ENCODE results near the gene UVSSA.
A peak's percentile ranks its signal among the peaks of the same experiment; 100 is the strongest.

UVSSA gene

DNA sequence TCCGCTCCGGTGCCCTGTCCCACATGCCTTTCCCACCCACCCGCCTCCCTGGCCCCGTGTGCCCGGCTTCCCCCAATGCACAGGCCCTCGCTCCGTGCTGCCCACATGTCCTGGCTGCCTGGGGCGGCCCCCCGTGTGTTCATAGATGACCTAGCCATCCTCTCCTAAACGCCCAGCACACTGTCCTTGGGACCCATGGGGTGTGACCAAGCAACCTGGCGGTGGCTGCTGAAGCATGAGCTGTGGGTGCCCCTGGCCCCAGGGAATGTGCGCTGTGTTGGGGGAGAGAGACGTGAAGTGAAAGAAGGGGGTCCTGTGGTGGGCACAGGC lies 29.0 kb upstream of the UVSSA start:
- no peaks in the 10 kb centered on the region for H3K9me3 ChIP-seq (ENCODE audit: insufficient read depth, low read length)
- H3K27me3 ChIP-seq (ENCODE audit: low read depth, low read length) = no peaks in the 10 kb centered on the region
- H3K4me2 ChIP-seq (ENCODE audit: low read length) = no peak overlapping the region
- H2AFZ ChIP-seq (ENCODE audit: low read depth, low read length) = no peak overlapping the region
- no peaks in the 10 kb centered on the region for H3K4me1 ChIP-seq (ENCODE audit: low read length)
- H4K20me1 ChIP-seq (ENCODE audit: insufficient read depth, low read length) = no peaks in the 10 kb centered on the region
- no peak overlapping the region for H3K27ac ChIP-seq (ENCODE audit: low read length)
- H3K9ac ChIP-seq (ENCODE audit: low read length) = no peak overlapping the region
- H3K4me3 ChIP-seq (ENCODE audit: low read length) = no peak overlapping the region
- no peaks in the 10 kb centered on the region for H3K79me2 ChIP-seq (ENCODE audit: low read length)
- no peak for TF ChIP-seq EZH2phosphoT487 (IDR thresholded peaks at IDR 0.05; ENCODE audit: low read depth)
- TF ChIP-seq, protein P1, sequence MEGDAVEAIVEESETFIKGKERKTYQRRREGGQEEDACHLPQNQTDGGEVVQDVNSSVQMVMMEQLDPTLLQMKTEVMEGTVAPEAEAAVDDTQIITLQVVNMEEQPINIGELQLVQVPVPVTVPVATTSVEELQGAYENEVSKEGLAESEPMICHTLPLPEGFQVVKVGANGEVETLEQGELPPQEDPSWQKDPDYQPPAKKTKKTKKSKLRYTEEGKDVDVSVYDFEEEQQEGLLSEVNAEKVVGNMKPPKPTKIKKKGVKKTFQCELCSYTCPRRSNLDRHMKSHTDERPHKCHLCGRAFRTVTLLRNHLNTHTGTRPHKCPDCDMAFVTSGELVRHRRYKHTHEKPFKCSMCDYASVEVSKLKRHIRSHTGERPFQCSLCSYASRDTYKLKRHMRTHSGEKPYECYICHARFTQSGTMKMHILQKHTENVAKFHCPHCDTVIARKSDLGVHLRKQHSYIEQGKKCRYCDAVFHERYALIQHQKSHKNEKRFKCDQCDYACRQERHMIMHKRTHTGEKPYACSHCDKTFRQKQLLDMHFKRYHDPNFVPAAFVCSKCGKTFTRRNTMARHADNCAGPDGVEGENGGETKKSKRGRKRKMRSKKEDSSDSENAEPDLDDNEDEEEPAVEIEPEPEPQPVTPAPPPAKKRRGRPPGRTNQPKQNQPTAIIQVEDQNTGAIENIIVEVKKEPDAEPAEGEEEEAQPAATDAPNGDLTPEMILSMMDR (IDR thresholded peaks at IDR 0.05; ENCODE audit: low read depth, low read length) = no peak
- H3K36me3 ChIP-seq (replicated peaks; ENCODE audit: low read depth, low read length) = peaks cover 44% of the 10 kb centered on the region

DNA sequence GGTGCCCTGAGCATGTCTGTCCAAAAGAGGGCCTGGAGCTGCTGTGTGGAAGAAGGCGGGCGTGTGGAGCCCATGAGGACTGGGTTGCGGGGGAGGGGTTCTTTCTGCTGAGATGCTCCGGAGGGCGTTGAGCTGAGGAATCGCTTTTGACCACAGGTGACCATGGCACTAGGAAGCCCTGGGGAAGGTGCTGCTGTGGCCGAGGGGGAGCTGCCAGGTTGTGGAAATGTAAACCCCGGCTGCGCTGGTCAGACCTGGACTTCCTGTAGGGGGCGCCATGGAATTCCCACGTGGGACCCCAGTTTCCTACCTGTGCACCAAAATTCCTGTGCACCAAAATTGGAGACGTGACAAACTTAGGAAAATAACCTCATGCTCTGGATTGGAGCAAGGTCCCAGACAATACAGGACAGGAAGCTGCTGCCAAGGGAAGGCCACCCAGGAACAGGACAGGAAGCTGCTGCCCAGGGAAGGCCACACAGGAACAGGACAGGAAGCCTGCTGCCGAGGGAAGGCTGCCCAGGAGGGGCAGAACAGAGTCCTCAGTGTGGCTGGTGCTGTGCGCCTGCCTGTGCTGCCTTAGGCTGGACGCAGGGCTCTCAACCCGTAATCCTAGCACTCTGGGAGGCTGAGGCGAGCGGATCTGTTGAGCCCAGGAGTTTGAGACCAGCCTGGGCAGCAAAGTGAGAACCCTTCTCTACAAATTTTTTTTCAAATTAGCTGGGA lies 28.4 kb upstream of the UVSSA start:
- Histone ChIP-seq H3K4me1 (ENCODE audit: low read length) (no peaks in the 10 kb centered on the region), H3K79me2 (ENCODE audit: low read length) (no peaks in the 10 kb centered on the region), H3K27me3 (ENCODE audit: low read depth, low read length) (no peaks in the 10 kb centered on the region), H3K4me3 (ENCODE audit: low read length) (no peak overlapping the region), H3K9me3 (ENCODE audit: insufficient read depth, low read length) (no peaks in the 10 kb centered on the region), H3K36me3 (replicated peaks; ENCODE audit: low read depth, low read length) (peaks cover 43% of the 10 kb centered on the region), H3K27ac (ENCODE audit: low read length) (no peak overlapping the region), H3K4me2 (ENCODE audit: low read length) (no peak overlapping the region), H2AFZ (ENCODE audit: low read depth, low read length) (no peak overlapping the region), H4K20me1 (ENCODE audit: insufficient read depth, low read length) (no peaks in the 10 kb centered on the region), H3K9ac (ENCODE audit: low read length) (no peak overlapping the region)
- TF ChIP-seq EZH2phosphoT487 (IDR thresholded peaks at IDR 0.05; ENCODE audit: low read depth) = no peak
- TF ChIP-seq, protein P1 (IDR thresholded peaks at IDR 0.05; ENCODE audit: low read depth, low read length) = peak; percentile 54

DNA sequence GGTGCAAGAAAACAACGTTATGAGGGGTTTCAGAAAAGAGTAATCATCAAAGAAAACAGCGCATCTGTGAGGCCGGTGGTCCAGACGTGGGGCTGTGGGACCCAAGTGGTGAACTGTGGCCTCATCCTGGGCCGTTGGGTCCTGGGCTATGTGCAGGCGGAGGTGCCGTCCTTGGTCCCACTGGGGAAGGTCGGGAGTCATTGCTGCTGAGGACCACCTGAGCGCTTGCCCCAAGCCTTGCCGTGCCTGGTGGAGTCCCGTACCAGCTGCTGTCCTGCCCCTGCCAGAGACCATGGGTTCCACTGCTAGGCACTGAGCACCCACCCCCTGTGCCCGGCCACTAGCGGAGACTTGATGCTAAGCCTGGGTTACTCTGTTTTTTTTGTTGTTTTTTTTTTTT lies 25.5 kb upstream of the UVSSA start:
- Histone ChIP-seq H3K36me3 (replicated peaks; ENCODE audit: low read depth, low read length) (peaks cover 28% of the 10 kb centered on the region), H2AFZ (ENCODE audit: low read depth, low read length) (no peak overlapping the region), H4K20me1 (ENCODE audit: insufficient read depth, low read length) (no peaks in the 10 kb centered on the region)

DNA sequence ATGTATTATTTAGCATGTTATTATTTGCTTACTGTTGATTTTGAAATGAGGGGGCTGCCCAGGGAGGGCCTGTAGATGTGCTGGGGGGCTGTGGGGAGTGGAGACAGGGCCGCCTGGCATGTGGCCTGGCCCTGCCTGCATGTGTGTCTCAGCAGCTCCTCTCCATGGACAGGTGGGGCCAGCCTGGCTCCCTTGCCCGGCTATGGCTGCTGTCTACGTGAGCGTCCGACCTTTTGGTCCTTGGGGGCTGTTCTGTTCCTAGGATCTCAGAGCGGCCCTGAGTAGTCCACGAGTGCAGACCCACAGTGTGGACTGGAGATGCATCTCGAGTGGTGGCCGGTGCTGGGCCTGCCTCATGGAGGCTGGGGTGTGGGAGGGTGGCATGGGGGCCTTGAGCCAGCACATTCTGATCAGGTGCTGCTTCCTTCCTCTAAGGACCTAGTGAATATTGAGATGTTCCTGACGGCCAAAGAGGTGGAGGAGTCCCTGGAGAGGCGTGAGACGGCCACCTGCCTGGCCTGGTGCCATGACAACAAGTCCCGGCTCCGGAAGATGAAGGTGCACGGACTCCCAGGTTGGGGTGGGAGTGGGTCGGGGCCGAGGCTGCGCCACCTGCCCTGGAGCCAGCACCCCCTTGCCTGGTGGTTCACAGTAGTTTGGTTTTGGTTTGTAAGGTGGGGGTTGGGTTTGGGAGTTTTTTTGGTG lies 24.9 kb upstream of the UVSSA start:
- TF ChIP-seq, protein P1 (IDR thresholded peaks at IDR 0.05; ENCODE audit: low read depth, low read length) = no peak
- no peak for TF ChIP-seq EZH2phosphoT487 (IDR thresholded peaks at IDR 0.05; ENCODE audit: low read depth)
- Histone ChIP-seq H3K9me3 (ENCODE audit: insufficient read depth, low read length) (no peaks in the 10 kb centered on the region), H3K79me2 (ENCODE audit: low read length) (no peaks in the 10 kb centered on the region), H3K36me3 (replicated peaks; ENCODE audit: low read depth, low read length) (peaks cover 28% of the 10 kb centered on the region), H3K4me1 (ENCODE audit: low read length) (no peaks in the 10 kb centered on the region), H3K27ac (ENCODE audit: low read length) (no peak overlapping the region), H3K9ac (ENCODE audit: low read length) (no peak overlapping the region), H3K4me2 (ENCODE audit: low read length) (no peak overlapping the region), H4K20me1 (ENCODE audit: insufficient read depth, low read length) (no peaks in the 10 kb centered on the region), H3K4me3 (ENCODE audit: low read length) (no peak overlapping the region), H2AFZ (ENCODE audit: low read depth, low read length) (no peak overlapping the region), H3K27me3 (ENCODE audit: low read depth, low read length) (no peaks in the 10 kb centered on the region)

More for the DNA sequence above, 25.5 kb upstream of the UVSSA start:
- no peak overlapping the region for H3K4me3 ChIP-seq (ENCODE audit: low read length)
- H3K79me2 ChIP-seq (ENCODE audit: low read length) = no peaks in the 10 kb centered on the region
- H3K4me1 ChIP-seq (ENCODE audit: low read length) = no peaks in the 10 kb centered on the region
- TF ChIP-seq, protein P1 (IDR thresholded peaks at IDR 0.05; ENCODE audit: low read depth, low read length) = no peak
- no peak for TF ChIP-seq EZH2phosphoT487 (IDR thresholded peaks at IDR 0.05; ENCODE audit: low read depth)
- no peaks in the 10 kb centered on the region for H3K27me3 ChIP-seq (ENCODE audit: low read depth, low read length)
- no peak overlapping the region for H3K9ac ChIP-seq (ENCODE audit: low read length)
- H3K9me3 ChIP-seq (ENCODE audit: insufficient read depth, low read length) = no peaks in the 10 kb centered on the region
- no peak overlapping the region for H3K27ac ChIP-seq (ENCODE audit: low read length)
- no peak overlapping the region for H3K4me2 ChIP-seq (ENCODE audit: low read length)
